GM13977 (cell line): ENCODE results near the gene APOBEC3C.
"Not testable (repeated sequence)": the region's sequence is repeated elsewhere in the genome, so short reads cannot be mapped to it uniquely, and the experiment has no call there.

Experiments
- DNase-seq: peaks from one replicate; pipeline ENCODE4 v3.0.0; 2012; ENCODE audit warnings: low spot score
- in situ Hi-C: fragments of 300-500 bp; cut with MboI; formaldehyde crosslinking; loops from one replicate; pipeline ENCODE4 v1.12.0; 2022; ENCODE audit warnings: low sequenced_read_pairs, low pct_unique_long_range_greater_than_20kb, mixed read lengths, inconsistent platforms; ENCODE audit not compliant: unreplicated experiment
- TF ChIP-seq, protein P1 (sequence below): IDR thresholded peaks from 2 replicates; pipeline ENCODE4 v1.5.1; 2012; ENCODE audit warnings: mild to moderate bottlenecking, control low read depth; ENCODE audit not compliant: insufficient read depth; ENCODE audit errors: extremely low read depth, missing control alignments

APOBEC3C gene

DNA sequence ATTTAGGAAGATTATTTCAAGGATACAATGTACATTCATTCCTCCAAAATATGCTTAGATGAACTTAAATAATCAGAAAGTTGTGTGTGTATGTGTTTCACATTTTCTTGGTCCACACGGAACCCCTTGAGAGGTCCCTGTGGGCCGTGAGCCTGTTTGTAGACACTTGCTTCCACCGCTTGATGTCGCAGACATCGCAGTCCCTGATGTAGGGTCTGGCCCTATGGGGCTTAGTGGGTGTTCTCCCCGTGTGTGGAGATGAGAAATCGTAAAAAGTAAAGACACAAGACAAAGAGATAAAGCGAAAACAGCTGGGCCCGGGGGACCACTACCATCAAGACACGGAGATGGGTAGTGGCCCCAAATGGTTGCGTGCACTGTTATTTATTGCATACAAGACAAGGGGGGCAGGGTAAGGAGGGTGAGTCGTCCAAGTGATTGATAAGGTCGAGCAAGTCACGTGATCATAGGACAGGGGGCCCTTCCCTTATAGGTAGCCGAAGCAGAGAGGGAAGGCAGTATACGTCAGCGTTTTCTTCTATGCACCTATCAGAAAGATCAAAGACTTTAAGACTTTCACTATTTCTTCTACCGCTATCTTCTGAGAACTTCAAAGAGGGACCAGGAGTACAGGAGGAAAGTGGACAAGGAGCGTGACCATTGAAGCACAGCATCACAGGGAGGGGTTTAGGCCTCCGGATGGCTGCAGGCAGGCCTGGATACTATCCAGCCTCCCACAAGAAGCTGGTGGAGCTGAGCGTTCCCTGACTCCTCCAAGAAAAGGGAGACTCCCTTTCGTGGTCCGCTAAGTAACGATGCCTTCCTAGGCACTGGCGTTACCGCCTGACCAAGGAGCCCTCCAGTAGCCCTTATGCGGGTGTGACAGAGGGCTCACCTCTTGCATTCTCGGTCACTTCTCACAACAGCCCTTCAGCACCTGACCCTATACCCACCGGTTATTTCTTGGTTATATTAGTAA is 1.2 kb upstream of the APOBEC3C start:
- in situ Hi-C loops: loop anchor here (25.0 kb wide), 1 partner anchor 299 kb away; the partner anchor contains the start of gene RPL3
- TF ChIP-seq, protein P1, sequence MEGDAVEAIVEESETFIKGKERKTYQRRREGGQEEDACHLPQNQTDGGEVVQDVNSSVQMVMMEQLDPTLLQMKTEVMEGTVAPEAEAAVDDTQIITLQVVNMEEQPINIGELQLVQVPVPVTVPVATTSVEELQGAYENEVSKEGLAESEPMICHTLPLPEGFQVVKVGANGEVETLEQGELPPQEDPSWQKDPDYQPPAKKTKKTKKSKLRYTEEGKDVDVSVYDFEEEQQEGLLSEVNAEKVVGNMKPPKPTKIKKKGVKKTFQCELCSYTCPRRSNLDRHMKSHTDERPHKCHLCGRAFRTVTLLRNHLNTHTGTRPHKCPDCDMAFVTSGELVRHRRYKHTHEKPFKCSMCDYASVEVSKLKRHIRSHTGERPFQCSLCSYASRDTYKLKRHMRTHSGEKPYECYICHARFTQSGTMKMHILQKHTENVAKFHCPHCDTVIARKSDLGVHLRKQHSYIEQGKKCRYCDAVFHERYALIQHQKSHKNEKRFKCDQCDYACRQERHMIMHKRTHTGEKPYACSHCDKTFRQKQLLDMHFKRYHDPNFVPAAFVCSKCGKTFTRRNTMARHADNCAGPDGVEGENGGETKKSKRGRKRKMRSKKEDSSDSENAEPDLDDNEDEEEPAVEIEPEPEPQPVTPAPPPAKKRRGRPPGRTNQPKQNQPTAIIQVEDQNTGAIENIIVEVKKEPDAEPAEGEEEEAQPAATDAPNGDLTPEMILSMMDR: no peak

GRCh38 chr22:39013561-39013941 is 506 bp upstream of the APOBEC3C start:
- in situ Hi-C loops: loop anchor here (25.0 kb wide), 1 partner anchor 299 kb away; the partner anchor contains the start of gene RPL3
- not testable (repeated sequence) for DNase-seq

More for the DNA sequence above, 1.2 kb upstream of the APOBEC3C start:
- DNase-seq: no peak

DNA sequence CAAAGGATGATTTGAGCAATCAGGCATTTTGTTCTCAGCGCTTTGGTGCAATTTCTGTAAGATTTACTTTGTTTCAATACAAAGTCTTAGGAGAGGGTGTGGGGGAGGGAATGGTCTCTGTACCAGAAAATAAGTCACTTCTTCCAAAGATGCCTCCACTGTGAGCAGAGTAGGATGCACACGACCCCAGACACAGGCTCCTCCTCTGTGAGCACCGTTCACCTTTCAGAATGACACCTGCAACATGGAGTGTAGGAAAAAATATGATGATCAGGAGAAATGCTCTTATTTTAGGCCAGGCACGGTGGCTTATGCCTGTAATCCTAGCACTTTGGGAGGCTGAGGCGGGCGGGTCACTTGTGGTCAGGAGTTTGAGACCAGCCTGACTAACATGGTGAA is 665 bp downstream of the APOBEC3C start:
- DNase-seq: not testable (repeated sequence)
- in situ Hi-C loops: loop anchor here (25.0 kb wide), 1 partner anchor 298 kb away; the partner anchor contains the start of gene RPL3

DNA sequence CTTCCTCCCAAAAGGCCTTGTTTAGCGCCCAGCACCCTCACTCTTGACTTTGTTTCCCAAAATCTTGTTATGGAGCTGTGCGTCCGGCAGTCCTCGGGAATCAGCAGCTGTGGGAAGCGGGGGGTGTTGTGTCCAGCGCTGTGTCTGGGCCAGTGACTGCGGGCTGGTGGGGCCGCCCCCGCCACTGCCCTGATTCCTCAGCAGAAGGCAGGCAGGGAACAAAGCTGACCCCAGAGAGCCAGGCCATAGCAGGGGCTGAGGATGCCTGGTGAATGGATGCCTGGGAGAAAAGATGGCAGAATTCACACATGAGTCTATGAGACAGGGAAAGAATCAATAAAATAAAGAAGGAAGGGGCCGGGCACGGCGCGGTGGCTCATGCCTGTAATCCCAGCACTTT is 2.5 kb downstream of the APOBEC3C start:
- TF ChIP-seq, protein P1: no peak
- no peak for DNase-seq
- in situ Hi-C loops: loop anchor here (25.0 kb wide), 1 partner anchor 296 kb away; the partner anchor contains the start of gene RPL3

DNA sequence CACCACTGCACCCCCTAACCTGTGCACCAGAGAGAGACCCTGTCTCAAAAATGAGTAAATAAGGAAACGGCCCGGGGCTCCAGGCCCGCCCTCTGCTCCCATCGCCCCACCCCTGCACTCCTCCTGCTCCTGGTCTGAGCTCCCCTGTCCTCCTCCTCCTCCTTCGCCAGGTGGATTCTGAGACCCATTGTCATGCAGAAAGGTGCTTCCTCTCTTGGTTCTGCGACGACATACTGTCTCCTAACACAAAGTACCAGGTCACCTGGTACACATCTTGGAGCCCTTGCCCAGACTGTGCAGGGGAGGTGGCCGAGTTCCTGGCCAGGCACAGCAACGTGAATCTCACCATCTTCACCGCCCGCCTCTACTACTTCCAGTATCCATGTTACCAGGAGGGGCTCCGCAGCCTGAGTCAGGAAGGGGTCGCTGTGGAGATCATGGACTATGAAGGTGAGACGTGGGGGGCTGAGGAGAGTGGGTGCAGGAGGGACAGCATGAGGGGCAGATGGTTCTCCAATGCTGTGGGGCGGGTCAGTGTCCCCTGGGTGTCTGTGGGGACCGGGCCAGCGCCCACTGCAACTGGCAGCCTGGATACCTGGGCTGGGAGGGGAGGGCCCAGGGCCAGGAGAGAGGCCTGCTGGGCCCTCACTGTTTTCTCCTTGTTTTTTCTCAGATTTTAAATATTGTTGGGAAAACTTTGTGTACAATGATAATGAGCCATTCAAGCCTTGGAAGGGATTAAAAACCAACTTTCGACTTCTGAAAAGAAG is 3.7 kb downstream of the APOBEC3C start:
- in situ Hi-C loops: loop anchor here (25.0 kb wide), 1 partner anchor 295 kb away; the partner anchor contains the start of gene RPL3
- TF ChIP-seq, protein P1: no peak
- no peak for DNase-seq

GRCh38 chr22:39020021-39020651 is 6.1 kb downstream of the APOBEC3C start:
- in situ Hi-C loops: loop anchor here (25.0 kb wide), 1 partner anchor 292 kb away; the partner anchor contains the start of gene RPL3
- not testable (repeated sequence) for DNase-seq

DNA sequence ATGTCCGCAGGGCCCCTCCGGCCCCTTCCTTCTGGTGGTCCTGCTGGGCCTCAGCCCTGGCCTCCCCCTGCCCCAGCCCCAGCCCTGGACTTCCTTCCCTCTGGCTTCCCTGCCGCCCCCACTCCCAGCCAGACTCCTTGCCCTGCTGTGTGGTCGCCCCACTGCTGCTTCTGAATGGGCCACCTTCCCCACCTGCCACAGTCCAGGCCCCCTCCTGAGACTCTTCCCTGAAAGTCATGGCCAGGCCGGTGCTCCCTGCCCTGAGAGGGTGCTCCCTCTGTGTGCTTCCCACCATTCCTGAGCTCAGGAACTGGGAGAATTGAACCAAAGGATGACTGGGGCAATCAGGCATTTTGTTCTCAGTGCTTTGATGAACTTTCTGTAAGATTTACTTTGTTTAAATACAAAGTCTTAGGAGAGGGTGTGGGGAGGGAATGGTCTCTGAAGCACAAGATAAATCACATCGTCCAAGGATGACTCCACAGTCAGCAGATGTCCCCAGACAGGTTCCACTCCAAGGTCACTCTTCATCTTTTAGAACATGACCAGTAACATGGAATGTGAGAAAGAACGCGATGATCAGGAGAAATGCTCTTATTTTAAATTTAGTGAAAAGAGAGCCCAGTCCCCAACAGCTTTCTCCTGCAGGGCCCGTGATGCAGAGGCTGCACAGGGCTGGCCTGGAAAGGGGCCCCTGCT is 7.6 kb downstream of the APOBEC3C start:
- in situ Hi-C loops: loop anchor here (25.0 kb wide), 1 partner anchor 291 kb away; the partner anchor contains the start of gene RPL3
- TF ChIP-seq, protein P1: no peak
- DNase-seq: no peak
